LNCAP (cell line): ENCODE results near the gene NYAP2.

ENCODE experiments used
- CTCF ChIP-seq: fragments of 450-650 bp; IDR thresholded peaks from 2 replicates; pipeline ENCODE4 v1.5.1; 2017; ENCODE audit warnings: mild to moderate bottlenecking

Gene NYAP2

GRCh38 chr2:225620227-225620626, 220.7 kb downstream of the NYAP2 start:
- no peak for TF ChIP-seq CTCF

- TF ChIP-seq CTCF = no peak
Measured at GRCh38 chr2:225630824-225631533, 231.5 kb downstream of the NYAP2 start.

DNA sequence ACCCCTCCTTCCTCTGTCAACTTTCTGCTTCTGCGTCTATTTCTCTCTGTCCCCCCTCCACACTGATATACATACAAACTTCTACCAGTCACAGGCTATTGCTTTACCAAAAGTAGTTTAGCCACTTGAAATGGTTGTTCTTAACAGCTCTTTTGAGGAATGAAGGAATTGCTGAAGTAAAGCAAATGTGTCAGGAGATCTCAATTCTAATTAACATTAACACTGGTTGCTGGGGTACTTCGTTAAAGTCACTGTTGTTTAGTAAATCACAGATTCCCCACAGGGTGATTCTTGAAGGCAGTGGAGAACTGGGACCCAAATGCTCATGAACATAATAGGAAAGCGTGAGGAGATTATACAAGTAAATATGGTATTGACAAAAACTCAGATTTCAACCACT, 232.8 kb downstream of the NYAP2 start:
- no peak for TF ChIP-seq CTCF

DNA sequence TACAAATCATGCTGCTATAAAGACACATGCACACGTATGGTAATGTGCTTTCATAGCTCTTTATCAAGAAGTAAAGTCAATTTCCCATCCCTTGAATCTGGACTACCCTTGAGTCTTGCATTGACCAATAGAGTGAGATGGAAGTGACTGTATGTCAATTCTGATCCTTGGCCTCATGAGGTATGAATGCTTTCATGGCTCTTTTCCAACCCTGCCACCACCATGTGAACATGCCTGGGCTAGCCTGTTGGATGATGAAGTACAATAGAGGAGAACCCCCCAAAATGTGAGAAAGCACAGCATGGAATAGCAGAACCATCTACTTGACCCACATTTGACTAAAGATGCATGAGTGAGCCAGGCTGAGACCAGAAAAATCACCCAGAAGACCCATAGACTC, 237.0 kb downstream of the NYAP2 start:
- TF ChIP-seq CTCF = no peak

DNA sequence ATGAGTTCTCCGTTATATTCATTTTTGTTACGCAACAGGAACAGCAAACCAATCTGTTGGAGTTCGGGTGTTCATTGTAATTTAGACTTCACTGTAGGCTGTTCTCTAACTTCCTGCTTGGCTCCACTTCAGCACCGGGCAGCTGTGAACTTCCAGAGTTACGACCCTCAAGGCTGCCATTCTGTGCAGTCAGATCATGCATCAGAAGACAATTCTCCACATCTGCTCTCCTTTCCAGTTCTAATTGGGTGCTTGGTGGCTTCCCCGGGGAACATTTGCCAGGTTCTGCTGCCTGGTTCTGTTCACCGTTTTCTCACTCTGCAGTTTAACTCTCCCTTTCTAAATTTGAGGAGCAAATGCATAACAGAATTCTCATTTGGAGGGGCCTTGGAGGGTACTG, 237.7 kb downstream of the NYAP2 start:
- TF ChIP-seq CTCF = no peak

GRCh38 chr2:225640550-225640949, 241.0 kb downstream of the NYAP2 start:
- TF ChIP-seq CTCF = no peak

- TF ChIP-seq CTCF = no peak
Measured at GRCh38 chr2:225649274-225649673, 249.8 kb downstream of the NYAP2 start.

GRCh38 chr2:225650041-225650440, 250.5 kb downstream of the NYAP2 start:
- no peak for TF ChIP-seq CTCF
